ENCODE data around the gene BET1L.

The BET1L gene

GRCh38 chr11:218815-219593 lies 11.8 kb upstream of the BET1L start:
- no peak overlapping the region for H3K27ac ChIP-seq
- no peak for TF ChIP-seq ZFX (IDR thresholded peaks at IDR 0.05; ENCODE audit: borderline replicate concordance)
- TF ChIP-seq CTCF (IDR thresholded peaks at IDR 0.05) = no peak

DNA sequence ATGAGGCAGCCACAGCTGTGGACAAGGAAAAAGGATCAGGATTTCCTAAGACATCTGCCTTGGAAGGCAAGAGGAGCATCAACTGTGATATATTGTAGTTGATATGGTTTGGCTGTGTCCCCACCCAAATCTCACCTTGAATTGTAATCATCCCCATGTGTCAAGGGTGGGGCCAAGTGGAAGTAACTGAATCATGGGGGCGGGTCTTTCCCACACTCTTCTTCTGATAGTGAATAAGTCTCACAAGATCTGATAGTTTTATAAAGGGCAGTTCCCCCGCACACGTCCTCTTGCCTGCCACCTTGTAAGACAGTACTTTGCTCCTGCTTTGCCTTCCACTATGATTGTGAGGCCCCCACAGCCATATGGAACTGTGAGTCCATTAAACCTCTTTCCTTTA lies 10.5 kb upstream of the BET1L start:
- TF ChIP-seq ZFX (IDR thresholded peaks at IDR 0.05; ENCODE audit: borderline replicate concordance) (no peak), CTCF (IDR thresholded peaks at IDR 0.05) (no peak)
- H3K27ac ChIP-seq = no peak overlapping the region

DNA sequence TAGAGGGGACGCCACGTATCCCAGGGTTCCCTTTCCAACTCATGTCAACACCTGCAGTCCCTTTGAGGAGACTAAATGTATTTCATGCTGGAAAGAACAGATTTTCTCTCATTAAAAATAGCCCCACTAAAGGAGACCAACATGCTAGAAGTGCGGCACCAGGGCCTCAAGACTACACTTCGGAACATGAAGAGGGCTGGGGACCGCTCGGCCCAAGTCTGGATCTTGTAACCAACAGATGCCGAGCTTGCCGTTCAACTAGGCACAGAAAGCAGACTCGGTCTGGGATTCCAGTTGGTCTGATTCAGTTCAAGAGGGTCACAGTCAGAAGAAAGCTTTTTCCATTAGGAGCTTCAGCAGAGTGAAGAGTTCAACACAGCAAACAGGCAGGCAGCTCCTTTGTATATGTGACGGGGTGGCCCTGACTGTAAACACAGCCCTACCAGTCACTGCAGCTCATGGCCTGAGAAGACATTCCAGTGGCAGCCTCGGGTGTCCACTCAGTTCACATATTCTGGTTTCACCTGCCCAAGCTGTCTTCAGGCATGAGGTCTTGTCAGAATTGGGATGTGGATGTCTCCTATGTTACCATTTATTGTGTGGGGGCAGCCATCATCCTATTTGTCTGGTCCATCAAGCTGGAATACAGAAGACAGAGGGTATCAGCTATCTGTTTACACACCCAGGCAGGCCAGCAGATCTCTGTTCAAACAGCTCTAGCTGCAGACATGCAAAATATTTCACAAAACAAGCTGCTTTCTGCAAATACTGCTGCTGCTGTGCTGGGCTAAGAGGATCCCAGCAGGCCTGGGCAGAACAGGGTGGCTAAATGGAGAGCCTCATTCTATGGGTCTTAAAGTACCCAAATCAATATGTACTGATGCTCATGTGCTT lies 9.1 kb upstream of the BET1L start:
- TF ChIP-seq CTCF (IDR thresholded peaks at IDR 0.05) = no peak
- peak overlapping the region; percentile 20; the same call in 1 of the 2 replicates for H3K27ac ChIP-seq

GRCh38 chr11:215581-216037 lies 8.4 kb upstream of the BET1L start:
- H3K27ac ChIP-seq = peak overlapping the region; percentile 20; the same call in 1 of the 2 replicates
- TF ChIP-seq ZFX (IDR thresholded peaks at IDR 0.05; ENCODE audit: borderline replicate concordance) (no peak), CTCF (IDR thresholded peaks at IDR 0.05) (no peak)

DNA sequence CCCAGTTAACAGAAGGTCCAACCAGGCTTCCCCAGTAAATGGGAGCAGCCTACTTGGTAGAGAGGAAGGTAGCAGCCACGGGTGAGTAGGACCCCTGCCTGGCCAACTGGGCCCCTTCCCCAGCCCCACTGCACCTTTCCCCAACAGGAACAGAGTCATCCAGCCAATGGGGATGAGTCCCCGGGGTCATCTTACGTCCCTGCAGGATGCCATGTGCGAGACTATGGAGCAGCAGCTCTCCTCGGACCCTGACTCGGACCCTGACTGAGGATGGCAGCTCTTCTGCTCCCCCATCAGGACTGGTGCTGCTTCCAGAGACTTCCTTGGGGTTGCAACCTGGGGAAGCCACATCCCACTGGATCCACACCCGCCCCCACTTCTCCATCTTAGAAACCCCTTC lies 6.9 kb upstream of the BET1L start:
- H3K27ac ChIP-seq = no peak overlapping the region; the same call in 1 of the 2 replicates
- no peak for TF ChIP-seq CTCF (IDR thresholded peaks at IDR 0.05)
- no peak for TF ChIP-seq ZFX (IDR thresholded peaks at IDR 0.05; ENCODE audit: borderline replicate concordance)

GRCh38 chr11:213111-213510 lies 5.9 kb upstream of the BET1L start:
- TF ChIP-seq ZFX (IDR thresholded peaks at IDR 0.05; ENCODE audit: borderline replicate concordance) = no peak
- no peak for TF ChIP-seq CTCF (IDR thresholded peaks at IDR 0.05)
- H3K27ac ChIP-seq = no peak overlapping the region

Data from 22Rv1 (cell line).